CD4-positive, alpha-beta T cell treated with Interleukin-4 for 4 hours (primary cell): ENCODE results near the gene PLEKHO2.

Experiments used
- DNase-seq: peaks from one replicate; pipeline ENCODE4 v3.0.0-alpha.2; 2020

PLEKHO2 gene

DNA sequence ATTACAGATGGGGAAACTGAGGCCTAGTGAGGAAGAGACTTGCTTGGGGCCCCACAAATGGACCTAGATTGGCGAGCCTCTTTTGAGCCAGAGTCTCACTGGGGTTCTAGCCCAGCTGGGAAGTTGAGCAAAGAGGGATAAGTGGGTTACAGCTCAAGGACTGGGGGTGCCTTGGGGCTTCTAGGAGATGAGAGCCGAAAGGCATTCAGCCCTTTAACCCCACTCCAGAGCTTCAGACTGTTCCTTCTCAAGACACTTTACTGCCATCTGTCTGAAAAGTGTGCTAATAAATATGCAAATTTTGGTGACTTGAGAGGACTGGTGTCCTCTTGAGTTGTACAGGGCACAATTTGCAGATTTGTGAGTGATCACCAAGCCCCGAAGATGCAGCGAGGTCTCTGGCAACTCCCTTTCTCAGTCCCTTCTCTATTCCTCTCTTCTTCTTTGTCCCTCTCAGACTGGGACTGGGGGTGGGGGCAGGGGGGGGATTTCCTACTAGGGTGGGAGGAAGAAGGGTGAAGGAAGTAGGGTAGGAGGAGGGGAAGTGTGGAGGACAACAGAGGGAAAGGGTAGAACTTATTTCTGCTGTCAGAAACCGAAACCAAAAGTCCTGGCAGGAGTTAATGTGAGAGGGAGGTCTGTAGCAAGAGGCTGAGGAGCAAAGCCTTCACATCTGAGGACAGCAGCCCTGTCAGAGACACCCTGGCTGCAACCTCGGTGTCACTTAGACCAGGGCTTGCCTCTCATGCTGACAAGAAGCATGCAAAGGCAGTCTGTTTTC lies 53.8 kb downstream of the PLEKHO2 start:
- DNase-seq: peak; percentile 71

DNA sequence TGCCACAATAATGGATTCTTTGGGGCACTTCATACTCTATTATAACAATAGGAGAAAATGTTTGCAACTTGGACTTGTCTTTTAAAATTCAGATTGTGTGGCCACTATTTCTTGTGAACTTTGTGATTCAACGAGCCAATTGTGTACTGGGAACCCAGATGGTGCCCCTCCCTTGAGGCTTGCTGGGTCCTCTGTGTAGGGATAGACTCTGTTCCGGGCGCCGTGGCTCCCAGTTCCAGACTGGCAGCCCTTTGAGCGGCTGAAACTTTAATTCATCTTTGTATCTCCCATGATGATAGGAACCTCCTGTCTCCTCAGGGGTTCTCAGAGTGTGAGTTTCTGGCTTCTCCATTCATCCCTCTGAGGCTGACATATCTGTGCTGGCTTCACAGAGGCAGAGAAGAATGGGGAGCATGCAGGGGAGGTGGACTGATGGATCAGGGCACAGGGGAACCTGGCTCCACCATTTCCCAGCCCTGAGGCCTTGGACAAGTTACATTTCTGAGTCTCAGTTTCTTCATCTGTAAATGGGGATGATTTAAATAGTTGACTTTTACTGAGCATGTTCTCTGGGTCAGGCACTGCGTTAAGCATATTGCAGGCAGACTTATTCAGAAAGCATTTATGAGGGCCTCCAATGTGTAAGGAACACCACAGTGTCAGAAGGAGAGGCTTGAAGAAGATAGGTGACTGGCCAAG lies 54.8 kb downstream of the PLEKHO2 start:
- no peak for DNase-seq

DNA sequence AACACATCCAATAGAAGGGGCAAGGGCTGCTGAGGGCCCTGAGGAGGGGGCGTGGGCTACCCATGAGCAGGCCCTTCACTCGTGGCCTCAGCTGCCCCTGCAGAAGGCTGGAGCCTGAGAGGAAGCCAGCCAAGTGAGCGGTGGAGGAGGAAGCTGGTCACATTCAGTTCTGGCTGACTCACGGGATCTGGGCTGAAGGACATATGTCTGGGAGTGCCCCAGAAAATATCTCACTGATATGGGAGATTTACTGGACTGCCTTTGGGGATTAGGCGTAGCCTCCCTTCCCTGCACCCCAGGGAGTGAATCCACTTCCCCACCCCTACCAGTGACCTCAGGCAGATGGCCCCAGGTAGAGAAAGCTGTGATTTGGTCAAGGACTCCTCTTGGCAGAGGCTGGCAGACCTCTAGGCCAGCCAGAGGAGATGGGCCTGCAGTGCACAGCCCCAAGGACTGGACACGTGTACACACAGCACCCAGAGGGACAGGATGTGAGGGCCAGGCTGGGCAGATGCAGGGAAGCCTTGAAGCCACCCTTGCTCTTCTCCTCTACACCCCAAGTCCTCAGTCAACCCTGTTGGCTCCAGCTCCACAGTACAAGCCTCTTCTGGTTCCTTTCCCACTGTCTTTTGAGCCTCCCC lies 55.8 kb downstream of the PLEKHO2 start:
- DNase-seq: no peak

DNA sequence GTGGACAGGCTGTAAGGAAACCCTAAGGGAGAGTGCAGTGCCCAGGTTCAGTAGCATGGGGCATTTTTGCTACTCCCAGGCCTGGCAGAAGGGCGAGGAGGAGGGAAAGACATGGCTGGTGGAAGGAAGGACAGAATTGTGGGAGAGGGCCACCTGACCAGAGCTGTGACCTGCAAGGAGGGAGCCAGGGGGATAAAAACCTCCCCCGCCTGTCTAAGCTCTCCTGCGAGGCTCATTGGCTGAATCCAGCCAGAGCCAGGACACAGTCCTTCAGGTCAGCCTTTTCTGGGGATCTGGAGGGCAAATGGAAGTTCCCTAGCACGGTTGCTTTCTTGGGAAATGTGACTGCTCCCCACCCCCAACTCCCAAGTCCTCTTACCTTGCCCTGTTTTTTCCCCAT lies 56.7 kb downstream of the PLEKHO2 start:
- no peak for DNase-seq

DNA sequence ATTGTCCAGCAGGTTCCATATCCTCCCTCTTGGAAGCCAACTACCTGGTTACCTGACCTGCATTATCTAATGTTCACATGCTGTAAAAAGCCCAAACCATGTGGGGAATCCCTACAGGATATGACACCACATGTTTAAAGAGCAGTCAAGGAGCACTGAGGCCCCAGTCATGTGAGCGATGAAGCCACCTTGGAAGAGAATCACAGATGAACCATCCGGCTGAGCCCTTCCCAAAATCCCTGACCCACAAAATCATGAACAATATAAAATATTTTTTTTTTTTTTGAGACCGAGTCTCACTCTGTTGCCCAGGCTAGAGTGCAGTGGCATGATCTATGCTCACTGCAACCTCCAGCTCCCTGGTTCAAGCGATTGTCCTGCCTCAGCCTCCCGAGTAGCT lies 59.4 kb downstream of the PLEKHO2 start:
- no peak for DNase-seq

DNA sequence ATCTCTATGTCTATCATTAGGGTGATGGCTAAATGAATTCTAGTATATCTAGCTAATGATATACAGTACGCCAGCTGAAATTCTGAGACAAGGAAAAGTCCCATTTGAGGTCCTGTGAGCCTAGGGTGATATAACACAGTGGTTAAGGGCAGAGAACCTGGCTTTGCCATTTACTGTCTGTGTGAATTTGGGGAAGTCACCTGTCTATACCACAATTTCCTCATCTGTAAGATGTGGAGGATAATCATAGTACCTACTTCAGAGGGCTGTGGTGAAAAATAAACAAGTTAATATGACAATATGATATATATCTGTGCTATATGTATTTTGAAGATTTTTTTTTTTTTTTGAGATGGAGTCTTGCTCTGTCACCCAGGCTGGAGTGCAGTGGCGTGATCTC lies 60.2 kb downstream of the PLEKHO2 start:
- peak; percentile 81 for DNase-seq

DNA sequence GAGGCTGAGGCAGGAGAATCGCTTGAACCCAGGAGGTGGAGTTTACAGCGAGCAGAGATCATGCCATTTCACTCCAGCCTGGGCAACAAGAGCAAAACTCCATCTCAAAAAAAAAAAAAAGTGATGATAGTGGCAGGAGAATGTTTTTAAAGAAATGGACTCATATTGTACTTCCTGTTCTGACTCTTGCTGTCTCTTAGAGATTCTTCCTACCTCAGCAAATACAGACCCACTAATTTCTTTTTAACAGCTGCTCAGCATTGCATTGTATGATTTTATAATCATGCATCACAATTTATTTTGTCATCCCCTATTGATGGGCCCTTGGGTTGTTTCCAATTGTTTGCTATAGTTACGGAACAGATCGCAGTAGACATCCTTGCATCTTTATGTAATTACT lies 61.1 kb downstream of the PLEKHO2 start:
- no peak for DNase-seq

DNA sequence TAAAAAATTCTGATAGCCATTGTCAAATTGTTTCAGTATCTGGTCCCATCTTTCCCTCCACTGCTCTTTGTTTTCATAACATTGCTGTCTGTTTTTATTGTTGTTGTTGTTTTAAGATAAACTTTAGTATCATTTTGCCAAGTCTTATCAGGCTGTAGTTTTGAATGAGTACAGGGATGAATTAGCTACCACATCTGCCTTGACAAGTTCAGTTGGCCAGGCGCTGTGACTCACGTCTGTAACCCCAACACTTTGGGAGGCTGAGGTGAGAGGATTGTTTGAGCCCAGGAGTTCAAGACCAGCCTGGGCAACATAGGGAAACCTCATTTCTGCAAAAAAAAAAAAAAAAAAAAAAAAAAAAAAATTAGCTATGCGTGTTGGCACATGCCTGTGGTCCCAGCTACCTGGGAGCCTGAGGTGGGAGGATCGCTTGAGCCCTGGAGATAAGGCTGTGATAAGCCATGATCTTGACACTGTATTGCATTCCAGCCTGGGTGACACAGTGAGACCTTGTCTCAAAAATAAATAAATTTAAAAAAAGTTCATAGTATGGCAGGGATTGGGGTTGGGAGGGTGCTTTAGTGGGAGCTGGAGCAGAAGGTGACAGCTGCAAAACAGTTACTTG lies 61.7 kb downstream of the PLEKHO2 start:
- no peak for DNase-seq

DNA sequence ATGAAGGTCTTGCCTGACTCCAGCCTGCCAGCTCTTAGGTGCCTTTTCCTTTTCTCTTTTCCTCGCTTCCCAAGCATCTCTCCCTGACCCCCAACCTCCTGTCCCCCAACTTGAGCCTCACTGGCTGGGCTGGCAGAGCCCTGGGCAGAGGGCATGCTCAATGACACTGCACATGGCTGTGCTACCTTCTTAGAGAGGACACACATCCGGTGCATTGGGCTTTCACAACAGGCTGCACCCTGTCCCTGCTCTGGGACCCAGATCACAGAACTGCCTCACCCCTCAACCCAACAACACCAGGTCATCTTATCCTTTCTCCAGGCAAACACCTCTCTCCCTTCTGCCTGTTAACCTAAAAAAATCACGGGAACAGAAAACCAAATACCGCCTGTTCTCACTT lies 62.5 kb downstream of the PLEKHO2 start:
- DNase-seq: no peak

DNA sequence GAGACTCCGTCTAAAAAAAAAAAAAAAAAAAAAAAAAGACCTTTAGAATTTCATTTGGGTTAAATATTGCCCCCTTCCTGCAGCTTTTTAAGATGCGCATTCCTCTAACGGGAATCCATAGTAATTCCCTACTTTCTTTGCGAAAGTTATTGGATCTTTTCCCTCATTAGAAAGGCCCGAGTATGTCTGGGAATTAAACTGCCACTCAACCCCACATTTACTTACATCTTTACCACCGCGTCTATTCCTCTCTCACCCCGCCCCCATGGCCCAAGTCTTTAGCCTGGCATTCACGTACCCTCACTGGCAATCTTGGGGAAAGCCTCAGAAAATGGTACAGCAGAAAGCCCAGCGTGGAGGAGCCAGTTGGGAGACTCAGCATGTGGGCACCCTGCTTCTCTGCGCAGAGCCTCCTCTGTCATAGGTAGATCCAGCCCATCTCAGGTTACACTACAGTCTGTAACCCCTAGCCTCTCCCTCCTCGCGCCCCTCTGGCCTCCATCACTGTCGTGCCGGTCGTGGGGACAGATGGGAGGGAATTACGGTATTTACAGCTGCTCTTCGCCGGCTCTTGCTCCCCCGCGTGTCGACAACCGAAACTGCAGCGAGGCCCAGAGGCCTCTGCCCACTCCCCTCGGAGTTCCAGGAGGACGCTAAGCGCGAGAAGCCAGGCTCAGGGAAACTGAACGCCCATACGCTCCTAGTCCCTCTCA lies 63.6 kb downstream of the PLEKHO2 start:
- peak; percentile 70 for DNase-seq

DNA sequence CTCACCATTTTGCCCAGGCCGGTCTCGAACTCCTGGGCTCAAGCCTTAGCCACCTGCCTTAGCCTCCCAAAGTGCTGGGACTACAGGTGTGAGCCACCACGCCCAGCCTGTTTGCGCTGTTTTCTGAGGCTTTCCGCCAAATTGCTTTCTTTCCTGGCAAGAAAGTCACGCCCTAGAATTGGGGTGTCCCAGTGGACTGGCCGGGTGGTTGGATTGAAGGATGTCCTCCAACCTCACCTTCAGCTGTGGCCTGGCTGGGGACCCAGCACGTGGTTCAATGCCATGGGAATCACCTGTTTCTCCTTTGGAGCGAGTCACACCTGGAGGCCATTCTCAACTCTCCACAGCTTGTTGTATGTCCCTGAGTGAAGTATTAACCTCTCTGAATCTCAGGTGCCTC lies 64.2 kb downstream of the PLEKHO2 start:
- no peak for DNase-seq

DNA sequence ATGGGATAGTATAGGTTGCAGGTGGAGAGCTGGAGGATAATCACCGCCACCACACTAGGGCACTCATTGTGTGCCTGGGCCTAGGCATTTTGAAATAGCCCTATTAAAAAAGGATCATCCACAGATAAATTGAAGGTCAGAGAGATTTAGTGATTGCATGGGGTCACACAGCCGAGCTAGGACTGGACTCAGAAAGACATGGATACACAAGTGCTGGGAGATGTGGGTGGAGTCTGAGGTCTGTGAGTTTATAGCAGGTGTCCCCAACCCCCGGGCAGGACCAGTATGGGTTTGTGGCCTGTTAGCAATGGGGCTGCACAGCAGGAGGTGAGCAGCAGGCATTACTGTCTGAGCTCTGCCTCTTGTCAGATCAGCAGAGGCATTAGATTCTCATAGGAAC lies 64.7 kb downstream of the PLEKHO2 start:
- no peak for DNase-seq

DNA sequence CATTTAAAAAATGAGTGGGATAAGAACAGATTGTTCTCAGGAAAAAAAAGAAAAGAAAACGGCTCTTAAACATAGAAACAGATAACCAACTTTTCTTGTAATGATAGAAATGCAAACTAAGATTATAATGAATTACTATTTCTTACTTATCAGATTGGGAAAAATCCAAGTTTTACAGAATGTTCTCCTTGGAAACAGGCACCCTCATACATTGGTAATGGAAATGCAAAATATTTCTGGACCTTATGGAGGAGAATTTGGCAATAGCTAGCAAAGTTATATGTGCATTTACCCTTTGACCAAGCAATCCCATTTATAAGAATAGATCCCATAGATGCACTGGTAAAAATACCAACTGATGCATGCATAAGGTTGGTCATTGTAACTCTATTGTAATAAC lies 66.3 kb downstream of the PLEKHO2 start:
- DNase-seq: no peak

DNA sequence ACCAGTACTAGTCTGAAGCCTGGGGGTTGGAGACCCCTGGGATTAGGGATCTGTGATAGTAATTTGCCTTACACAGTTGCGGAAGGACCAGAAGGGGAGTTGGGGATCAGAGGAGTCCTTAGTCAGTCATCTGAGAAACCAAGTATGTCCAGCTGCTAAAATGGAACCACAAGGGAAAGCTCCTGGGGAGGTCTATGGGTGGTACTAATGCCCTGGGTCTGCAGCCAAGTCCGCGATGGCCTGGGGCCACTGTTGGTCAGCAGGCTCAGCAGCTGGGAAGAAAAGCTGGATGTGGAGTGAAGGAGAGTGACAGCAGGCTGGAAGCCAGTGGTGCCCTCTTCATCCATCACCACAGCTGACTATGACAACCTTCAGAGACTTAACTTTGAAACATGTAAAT lies 67.8 kb downstream of the PLEKHO2 start:
- DNase-seq: no peak

DNA sequence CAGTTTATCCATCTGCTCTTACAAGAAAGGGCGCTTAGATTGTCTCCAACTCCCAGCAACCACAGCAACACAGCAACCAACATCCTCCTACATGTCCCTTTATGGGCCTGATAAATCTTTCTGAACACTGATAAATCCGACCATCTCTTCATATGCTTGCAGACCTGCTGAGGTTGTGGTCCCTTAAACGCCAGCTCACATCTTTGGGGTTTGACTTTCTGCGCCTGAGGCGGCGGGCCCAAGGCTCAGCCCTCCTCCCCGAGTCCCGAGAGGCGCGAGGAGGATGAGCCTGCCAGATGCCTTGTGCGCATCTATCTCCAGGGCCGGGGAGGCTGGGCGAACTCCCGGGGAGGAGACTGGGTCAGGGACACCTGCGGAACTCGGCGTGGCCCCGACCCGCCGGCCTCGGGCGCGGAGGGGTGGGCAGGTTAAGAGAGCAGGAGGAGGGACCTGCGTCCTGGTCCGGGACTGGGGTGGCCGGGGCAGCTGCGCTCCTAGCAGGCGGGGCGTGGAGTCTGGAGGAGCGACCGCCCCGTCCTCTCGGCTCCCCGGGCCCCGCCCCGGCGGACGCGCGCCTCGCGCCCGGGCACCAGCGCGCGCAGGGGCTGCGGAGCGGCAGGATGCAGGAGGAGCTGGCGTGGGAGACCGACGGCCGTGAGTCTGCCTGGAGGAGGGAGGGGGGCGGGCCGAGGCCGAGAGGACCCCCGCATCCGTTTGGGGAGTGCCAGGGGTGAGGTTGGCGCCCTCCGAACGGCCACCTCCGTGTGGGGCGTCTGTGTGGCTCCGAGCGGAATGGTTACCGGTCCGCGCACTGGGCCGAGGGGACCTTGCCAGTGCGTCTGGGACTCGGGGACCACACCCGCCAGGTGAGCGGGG lies 69.8 kb downstream of the PLEKHO2 start, which contains the start of gene ANKDD1A:
TSS of gene ANKDD1A (plus strand) at position 592 of the 876 bp plus-strand sequence. CDS start at position 621, 29 bp downstream.
- DNase-seq: peak; percentile 5

DNA sequence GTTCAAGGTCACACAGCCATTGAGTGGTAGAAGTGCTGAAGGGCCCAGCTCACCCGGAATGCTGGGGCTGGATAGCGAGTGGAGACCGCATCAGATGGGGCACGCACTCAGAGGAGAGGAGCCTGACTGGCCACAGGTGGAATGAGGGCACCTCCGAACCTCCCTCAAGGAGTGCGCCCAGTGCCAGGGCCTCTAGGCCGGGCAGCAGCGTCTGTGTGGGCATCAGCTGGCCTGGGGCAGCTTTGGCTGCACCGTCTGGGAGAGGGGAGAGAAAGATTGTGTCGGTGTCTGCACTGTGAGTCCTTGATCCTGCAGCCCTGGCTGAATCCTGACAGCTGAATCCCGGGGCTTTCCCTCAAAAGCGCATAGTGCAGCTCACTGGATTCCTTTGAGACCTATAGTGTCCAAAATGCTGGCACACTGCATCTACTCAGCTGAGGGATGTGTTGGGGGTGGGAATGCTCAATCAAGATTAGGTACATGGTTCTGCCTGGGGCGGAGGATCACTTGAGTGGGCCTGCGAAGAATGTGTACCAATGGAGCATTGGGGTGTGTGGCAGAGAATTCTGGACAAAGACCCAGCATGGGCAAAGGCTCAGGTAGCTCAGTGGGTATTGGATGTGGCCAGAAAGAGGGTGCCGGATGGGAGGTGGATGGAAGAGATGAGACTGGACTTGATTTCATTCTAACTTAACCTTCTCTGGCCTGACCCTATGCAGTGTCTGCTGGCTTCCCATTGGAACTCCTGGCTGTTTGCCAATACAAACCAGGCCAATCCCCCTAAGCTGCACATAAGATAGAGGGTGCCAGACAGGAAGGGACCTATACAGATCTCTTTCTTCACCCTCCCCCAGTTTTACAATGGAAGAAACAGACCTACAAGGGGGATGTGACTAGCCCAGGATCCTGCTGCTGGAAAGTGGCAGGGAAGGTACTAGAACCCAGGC lies 70.9 kb downstream of the PLEKHO2 start:
- no peak for DNase-seq

DNA sequence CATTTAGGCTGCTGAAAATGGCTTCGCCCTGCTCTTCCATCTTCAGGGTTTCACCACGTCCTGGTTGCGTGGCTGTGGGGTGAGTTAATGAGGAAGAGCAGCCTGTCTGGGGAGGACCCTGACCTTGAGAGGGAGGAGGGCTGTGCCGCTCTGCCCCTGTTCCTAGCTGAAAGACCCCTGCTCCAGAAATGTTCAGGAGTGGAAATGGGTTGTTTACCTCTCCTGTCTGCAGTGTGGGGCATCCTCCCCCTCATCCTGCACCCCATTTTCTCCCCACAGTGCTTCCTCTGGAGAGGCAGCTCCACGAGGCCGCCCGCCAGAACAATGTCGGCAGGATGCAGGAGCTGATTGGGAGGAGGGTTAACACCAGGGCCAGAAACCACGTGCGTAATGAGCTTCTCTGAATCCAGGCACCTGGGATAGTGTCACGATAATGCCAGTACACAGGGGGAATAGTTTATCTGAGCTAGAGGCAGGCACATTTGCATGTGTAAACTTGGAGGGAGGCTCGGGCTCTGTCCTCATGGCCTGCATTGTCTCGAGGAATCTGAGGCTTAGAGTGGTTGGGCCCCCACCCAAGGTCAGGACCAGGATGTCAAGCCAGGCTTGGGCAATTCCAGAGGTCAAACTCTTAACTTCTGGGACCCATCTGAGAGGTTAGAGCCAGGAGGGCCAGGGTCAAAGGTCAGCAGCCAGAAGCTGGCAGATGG lies 74.0 kb downstream of the PLEKHO2 start:
- no peak for DNase-seq

DNA sequence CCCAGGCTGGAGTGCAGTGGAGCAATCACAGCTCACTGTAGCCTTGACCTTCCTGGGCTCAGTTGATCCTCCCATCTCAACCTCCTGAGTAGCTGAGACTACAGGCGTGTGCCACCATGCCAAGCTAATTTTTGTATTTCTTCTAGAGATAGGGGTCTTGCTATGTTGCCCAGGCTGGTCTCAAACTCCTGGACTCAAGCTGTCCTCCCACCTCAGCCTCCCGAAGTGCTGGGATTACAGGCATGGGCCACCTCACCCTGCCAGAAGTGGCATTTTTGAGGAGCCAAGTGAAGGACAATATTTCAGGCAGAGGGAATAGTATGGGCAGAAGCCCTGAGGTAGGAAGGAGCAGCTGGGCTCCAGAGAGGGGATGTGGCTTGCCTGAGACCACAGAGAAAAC lies 74.7 kb downstream of the PLEKHO2 start:
- no peak for DNase-seq

DNA sequence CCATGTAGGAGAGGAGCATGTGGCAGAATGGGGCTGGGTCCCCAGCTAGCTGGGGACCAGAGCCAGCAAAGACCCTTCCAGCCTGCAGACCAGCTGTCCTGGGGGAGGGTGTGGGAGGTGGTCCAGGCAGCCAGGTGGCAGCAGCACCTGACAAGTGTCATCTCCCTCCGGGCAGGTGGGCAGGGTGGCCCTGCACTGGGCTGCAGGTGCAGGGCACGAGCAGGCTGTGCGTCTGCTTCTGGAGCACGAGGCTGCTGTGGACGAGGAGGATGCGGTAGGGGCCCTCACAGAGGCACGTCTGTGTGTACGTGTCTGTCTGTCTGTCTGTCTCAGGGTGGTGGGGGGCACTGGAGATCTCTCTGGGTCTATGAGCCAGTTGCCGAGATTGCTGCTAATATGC lies 75.5 kb downstream of the PLEKHO2 start:
- no peak for DNase-seq
